HepG2 (cell line): ENCODE data around the gene TLX1. TPM values are rescaled to one million over a fixed set of nuclear protein-coding genes. Genes with fewer than 3 reads are reported as not detected.

Experiments
- ARNTL ChIP-seq: sonication (generic); formaldehyde crosslinking; IDR thresholded peaks from 2 replicates; pipeline ENCODE4 v1.4.0; 2020; ENCODE audit warnings: mild to moderate bottlenecking, missing genetic modification reagents
- BHLHE40 ChIP-seq: IDR thresholded peaks from 2 replicates; pipeline ENCODE4 v1.6.1; 2011; ENCODE audit warnings: low read length, improper control_type of control experiment
- EHMT2 ChIP-seq: fragments of 200-600 bp; sonication (generic); IDR thresholded peaks from 2 replicates; pipeline ENCODE4 v1.7.0; 2017; ENCODE audit warnings: antibody characterized with exemption, low read depth, low read length, borderline replicate concordance
- FOSL2 ChIP-seq: sonication (generic); formaldehyde crosslinking; IDR thresholded peaks from 2 replicates; pipeline ENCODE4 v1.4.0; 2020; ENCODE audit warnings: missing genetic modification reagents
- FOXO1 ChIP-seq: sonication (generic); formaldehyde crosslinking; IDR thresholded peaks from 2 replicates; pipeline ENCODE4 v1.4.0; 2020; ENCODE audit warnings: missing genetic modification reagents
- HNRNPK ChIP-seq: fragments of 200-400 bp; formaldehyde crosslinking; IDR thresholded peaks from 2 replicates; pipeline ENCODE4 v1.6.1; 2018; ENCODE audit warnings: low read length, low read depth, moderate library complexity, mild to moderate bottlenecking; ENCODE audit not compliant: poor library complexity, severe bottlenecking
- NR2C2 ChIP-seq: sonication (generic); formaldehyde crosslinking; IDR thresholded peaks from 2 replicates; pipeline ENCODE4 v1.4.0; 2020; ENCODE audit warnings: missing genetic modification reagents, mild to moderate bottlenecking, moderate library complexity, borderline replicate concordance
- RAD21 ChIP-seq: fragments of 450-650 bp; formaldehyde crosslinking; IDR thresholded peaks from 2 replicates; pipeline ENCODE4 v1.5.0; 2020; ENCODE audit warnings: mild to moderate bottlenecking
- SALL1 ChIP-seq: sonication (generic); formaldehyde crosslinking; IDR thresholded peaks from 2 replicates; pipeline ENCODE4 v1.8.0; 2022; ENCODE audit warnings: mild to moderate bottlenecking, missing genetic modification reagents
- SP4 ChIP-seq: sonication (generic); formaldehyde crosslinking; IDR thresholded peaks from 2 replicates; pipeline ENCODE4 v1.8.1; 2023; ENCODE audit warnings: mild to moderate bottlenecking, missing genetic modification reagents
- TARDBP ChIP-seq: sonication (generic); formaldehyde crosslinking; IDR thresholded peaks from 2 replicates; pipeline ENCODE4 v1.8.0; 2022; ENCODE audit warnings: mild to moderate bottlenecking, missing genetic modification reagents
- TEAD3 ChIP-seq: optimal IDR thresholded peaks from 2 replicates; pipeline ENCODE3; 2016; ENCODE audit warnings: borderline replicate concordance
- XRCC5 ChIP-seq: fragments of 200-400 bp; formaldehyde crosslinking; optimal IDR thresholded peaks from 2 replicates; pipeline ENCODE3; 2017; ENCODE audit warnings: mild to moderate bottlenecking, low read length
- ZNF354B ChIP-seq: sonication (generic); formaldehyde crosslinking; IDR thresholded peaks from 2 replicates; pipeline ENCODE4 v1.8.0; 2022; ENCODE audit warnings: mild to moderate bottlenecking, missing genetic modification reagents
- ZNF556 ChIP-seq: sonication (generic); formaldehyde crosslinking; IDR thresholded peaks from 2 replicates; pipeline ENCODE4 v1.4.0; 2020; ENCODE audit warnings: mild to moderate bottlenecking, missing genetic modification reagents, borderline replicate concordance
- ZNF605 ChIP-seq: sonication (generic); formaldehyde crosslinking; IDR thresholded peaks from 2 replicates; pipeline ENCODE4 v1.8.0; 2022; ENCODE audit warnings: mild to moderate bottlenecking, missing genetic modification reagents
- polyA plus RNA-seq, 8 experiments: library from polyadenylated mRNA; depleted of rRNA in 3 of 8; stranded (reverse) in 7 of 8; unstranded in 1 of 8; fragments of >200 nt; fragmentation: Illumina TruSeq in 4 of 8; extraction: Trizol in 4 of 8; gene quantifications; 2 replicates each; pipeline versions ENCODE4 v1.2.1 to v1.2.3, GENCODE V29; 2011 to 2016; ENCODE audit warnings: low read depth in 4 of 8, missing spikeins in 1 of 8, mixed read lengths in 1 of 8; ENCODE audit not compliant: insufficient read depth in 1 of 8
- total RNA-seq, 5 experiments: library from RNA; depleted of rRNA; stranded (reverse); fragments of >200 nt; fragmentation: Illumina TruSeq; extraction: Trizol; gene quantifications; 2 replicates each; pipeline ENCODE4 v1.2.3, GENCODE V29; 2016; ENCODE audit warnings: low read depth in 1 of 5
- TF ChIP-seq, protein P1 (sequence below): sonication (generic); formaldehyde crosslinking; conservative IDR thresholded peaks from 2 replicates; pipeline ENCODE4 v1.8.1; 2023; ENCODE audit warnings: missing genetic modification reagents
- TF ChIP-seq, protein P2 (sequence below), 2 experiments: sonication (generic) in 1 of 2; formaldehyde crosslinking in 1 of 2; IDR thresholded peaks; 2 replicates each; pipeline versions ENCODE4 v1.4.0 to v1.6.1; 2018 to 2020; ENCODE audit warnings: missing genetic modification reagents in 2 of 2, borderline replicate concordance in 1 of 2, low read depth in 1 of 2, mild to moderate bottlenecking in 1 of 2, missing biosample characterization in 1 of 2
- TF ChIP-seq, protein P3 (sequence below): IDR thresholded peaks from 2 replicates; pipeline ENCODE4 v1.6.1; 2016; ENCODE audit warnings: missing genetic modification reagents, missing compliant biosample characterization
- TF ChIP-seq, protein P4 (sequence below): sonication (generic); formaldehyde crosslinking; IDR thresholded peaks from 2 replicates; pipeline ENCODE4 v1.5.0; 2020; ENCODE audit warnings: mild to moderate bottlenecking, missing genetic modification reagents, moderate library complexity
- TF ChIP-seq, protein P5 (sequence below): IDR thresholded peaks from 2 replicates; pipeline ENCODE4 v1.6.1; 2016; ENCODE audit warnings: low read depth, control low read depth

TLX1 gene
- total and polyA plus RNA-seq, 2 of the 13 experiments (the other 11 are each of a cell fraction or from before 2014, with no cell fraction given): 0.07 to 0.26 TPM

DNA sequence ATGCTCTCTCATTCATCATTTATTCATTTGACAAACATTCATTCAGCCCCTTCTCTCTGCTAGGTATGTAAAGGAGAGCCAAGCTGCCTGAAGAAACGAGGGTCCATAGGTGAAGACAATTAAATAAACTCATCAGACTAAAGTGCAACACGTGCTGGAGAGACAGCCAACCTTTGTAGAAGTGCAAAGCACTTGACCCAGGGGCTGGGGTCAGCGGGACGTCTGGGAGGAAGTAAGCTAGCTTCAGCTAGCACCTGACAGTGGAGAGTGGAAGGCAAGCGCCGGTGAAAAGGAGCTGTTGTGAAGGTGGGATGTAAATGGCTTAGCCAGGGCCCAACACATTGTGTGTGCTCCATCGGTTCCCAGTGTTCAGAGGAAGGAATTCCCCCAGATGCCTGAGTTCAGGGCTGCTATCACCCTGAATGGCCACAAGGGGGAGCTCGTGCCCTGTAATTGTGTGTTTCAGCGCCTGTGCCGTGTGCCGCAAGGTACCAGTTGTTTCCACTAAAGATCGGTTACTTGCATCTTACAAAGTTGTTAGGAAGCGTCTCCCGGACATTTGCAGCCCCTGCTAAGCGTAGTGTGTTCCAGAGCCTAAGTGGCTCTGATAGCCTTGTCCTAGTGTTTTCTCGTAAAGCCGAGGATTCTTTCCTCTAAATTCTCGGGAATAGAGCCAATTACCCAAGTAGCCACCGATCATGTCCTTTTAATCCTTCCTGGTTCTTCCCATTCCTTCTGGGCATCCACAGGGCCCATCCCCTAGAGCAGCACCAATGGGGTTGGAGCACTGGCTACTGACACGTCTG lies 30.6 kb downstream of the TLX1 start (continued):
- TF ChIP-seq SP4 (CRISPR knock-in tag) (0 out of 2 replicates have a peak, but pooled peaks have one; percentile 58), ARNTL (0 out of 2 replicates have a peak, but pooled peaks have one; percentile 41), BHLHE40 (peak; percentile 17; the same call in 1 of the 2 replicates), FOSL2 (CRISPR knock-in tag) (0 out of 2 replicates have a peak, but pooled peaks have one; percentile 6), XRCC5 (peak; percentile 70), ZNF556 (CRISPR knock-in tag) (0 out of 2 replicates have a peak, but pooled peaks have one; percentile 65), RAD21 (CRISPR knock-in tag) (peak; percentile 73), NR2C2 (peak; percentile 37; the same call in 1 of the 2 replicates), FOXO1 (CRISPR knock-in tag) (0 out of 2 replicates have a peak, but pooled peaks have one; percentile 32), EHMT2 (no peak), SALL1 (CRISPR knock-in tag) (0 out of 2 replicates have a peak, but pooled peaks have one; percentile 16), ZNF605 (CRISPR knock-in tag) (0 out of 2 replicates have a peak, but pooled peaks have one; percentile 41), TEAD3 (peak; percentile 52), HNRNPK (no peak), ZNF354B (CRISPR knock-in tag) (0 out of 2 replicates have a peak, but pooled peaks have one; percentile 36), TARDBP (CRISPR knock-in tag) (peak; percentile 64)
- TF ChIP-seq, protein P1, sequence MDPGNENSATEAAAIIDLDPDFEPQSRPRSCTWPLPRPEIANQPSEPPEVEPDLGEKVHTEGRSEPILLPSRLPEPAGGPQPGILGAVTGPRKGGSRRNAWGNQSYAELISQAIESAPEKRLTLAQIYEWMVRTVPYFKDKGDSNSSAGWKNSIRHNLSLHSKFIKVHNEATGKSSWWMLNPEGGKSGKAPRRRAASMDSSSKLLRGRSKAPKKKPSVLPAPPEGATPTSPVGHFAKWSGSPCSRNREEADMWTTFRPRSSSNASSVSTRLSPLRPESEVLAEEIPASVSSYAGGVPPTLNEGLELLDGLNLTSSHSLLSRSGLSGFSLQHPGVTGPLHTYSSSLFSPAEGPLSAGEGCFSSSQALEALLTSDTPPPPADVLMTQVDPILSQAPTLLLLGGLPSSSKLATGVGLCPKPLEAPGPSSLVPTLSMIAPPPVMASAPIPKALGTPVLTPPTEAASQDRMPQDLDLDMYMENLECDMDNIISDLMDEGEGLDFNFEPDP (CRISPR knock-in tag): 0 out of 2 replicates have a peak, but pooled peaks have one; percentile 14
- TF ChIP-seq, protein P2, sequence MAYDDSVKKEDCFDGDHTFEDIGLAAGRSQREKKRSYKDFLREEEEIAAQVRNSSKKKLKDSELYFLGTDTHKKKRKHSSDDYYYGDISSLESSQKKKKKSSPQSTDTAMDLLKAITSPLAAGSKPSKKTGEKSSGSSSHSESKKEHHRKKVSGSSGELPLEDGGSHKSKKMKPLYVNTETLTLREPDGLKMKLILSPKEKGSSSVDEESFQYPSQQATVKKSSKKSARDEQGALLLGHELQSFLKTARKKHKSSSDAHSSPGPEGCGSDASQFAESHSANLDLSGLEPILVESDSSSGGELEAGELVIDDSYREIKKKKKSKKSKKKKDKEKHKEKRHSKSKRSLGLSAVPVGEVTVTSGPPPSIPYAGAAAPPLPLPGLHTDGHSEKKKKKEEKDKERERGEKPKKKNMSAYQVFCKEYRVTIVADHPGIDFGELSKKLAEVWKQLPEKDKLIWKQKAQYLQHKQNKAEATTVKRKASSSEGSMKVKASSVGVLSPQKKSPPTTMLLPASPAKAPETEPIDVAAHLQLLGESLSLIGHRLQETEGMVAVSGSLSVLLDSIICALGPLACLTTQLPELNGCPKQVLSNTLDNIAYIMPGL (CRISPR knock-in tag; IDR thresholded peaks at IDR 0.05; ENCODE audit: borderline replicate concordance in 1 of 2, low read depth in 1 of 2): peak in 1 of 2 experiments; percentile 50; a peak in 1 of 4 replicates
- TF ChIP-seq, protein P3, sequence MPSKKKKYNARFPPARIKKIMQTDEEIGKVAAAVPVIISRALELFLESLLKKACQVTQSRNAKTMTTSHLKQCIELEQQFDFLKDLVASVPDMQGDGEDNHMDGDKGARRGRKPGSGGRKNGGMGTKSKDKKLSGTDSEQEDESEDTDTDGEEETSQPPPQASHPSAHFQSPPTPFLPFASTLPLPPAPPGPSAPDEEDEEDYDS (CRISPR knock-in tag): 0 out of 2 replicates have a peak, but pooled peaks have one; percentile 11
- TF ChIP-seq, protein P4, sequence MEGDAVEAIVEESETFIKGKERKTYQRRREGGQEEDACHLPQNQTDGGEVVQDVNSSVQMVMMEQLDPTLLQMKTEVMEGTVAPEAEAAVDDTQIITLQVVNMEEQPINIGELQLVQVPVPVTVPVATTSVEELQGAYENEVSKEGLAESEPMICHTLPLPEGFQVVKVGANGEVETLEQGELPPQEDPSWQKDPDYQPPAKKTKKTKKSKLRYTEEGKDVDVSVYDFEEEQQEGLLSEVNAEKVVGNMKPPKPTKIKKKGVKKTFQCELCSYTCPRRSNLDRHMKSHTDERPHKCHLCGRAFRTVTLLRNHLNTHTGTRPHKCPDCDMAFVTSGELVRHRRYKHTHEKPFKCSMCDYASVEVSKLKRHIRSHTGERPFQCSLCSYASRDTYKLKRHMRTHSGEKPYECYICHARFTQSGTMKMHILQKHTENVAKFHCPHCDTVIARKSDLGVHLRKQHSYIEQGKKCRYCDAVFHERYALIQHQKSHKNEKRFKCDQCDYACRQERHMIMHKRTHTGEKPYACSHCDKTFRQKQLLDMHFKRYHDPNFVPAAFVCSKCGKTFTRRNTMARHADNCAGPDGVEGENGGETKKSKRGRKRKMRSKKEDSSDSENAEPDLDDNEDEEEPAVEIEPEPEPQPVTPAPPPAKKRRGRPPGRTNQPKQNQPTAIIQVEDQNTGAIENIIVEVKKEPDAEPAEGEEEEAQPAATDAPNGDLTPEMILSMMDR (CRISPR knock-in tag): peak; percentile 93
- TF ChIP-seq, protein P5, sequence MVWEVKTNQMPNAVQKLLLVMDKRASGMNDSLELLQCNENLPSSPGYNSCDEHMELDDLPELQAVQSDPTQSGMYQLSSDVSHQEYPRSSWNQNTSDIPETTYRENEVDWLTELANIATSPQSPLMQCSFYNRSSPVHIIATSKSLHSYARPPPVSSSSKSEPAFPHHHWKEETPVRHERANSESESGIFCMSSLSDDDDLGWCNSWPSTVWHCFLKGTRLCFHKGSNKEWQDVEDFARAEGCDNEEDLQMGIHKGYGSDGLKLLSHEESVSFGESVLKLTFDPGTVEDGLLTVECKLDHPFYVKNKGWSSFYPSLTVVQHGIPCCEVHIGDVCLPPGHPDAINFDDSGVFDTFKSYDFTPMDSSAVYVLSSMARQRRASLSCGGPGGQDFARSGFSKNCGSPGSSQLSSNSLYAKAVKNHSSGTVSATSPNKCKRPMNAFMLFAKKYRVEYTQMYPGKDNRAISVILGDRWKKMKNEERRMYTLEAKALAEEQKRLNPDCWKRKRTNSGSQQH: no peak
